ENCODE data around the gene SNX8.
"Not testable (repeated sequence)": the region's sequence is repeated elsewhere in the genome, so short reads cannot be mapped to it uniquely, and the experiment has no call there.

The SNX8 gene

DNA sequence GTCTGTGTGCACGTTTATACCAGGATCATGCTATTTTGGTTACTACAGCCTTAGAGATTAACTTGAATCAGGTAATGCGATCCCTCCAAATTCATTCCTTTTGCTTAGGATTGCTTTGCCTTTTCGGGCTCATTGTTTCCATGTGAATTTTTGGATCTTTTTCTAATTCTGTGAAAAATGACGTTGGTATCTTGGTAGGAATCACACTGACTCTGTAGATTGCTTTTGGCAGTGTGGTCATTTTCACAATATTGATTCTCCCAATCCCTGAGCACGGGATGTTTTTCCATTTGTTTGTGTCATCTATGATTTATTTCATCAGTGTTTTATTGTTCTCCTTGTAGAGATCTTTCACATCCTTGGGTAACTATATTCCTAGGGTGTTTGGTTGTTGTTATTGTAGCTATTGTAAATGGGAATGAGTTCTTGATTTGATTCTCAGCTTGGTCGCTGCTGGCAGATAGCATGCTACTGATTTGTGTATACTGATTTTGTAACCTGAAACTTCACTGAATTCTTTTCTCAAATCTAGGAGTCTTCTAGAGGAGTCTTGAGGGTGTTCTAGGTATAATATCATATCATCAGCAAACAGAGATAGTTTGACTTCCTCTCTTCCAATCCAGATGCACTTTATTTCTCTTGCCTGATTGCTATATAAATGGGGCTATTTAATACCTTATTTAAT lies 18.2 kb downstream of the SNX8 start:
- no peak for DNase-seq (ENCODE audit: low read depth in 2 of 2)

DNA sequence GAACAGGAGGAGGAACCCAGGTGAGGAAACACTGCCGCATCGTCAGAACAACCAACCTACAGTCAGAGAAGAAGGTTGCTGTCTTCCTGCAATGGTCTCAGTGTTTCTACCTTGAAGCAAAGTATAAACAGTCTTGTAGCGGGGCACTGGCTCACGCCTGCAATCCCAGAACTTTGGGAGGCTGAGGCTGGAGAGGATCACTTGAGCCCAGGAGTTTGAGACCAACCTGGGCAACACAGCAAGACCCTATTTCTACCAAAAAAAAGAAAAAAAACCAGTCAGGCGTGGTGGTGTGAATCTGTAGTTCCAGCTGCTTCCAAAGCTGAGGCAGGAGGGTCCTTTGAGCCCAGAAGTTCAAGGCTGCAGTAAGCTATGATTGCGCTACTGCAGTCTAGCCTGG lies 23.4 kb downstream of the SNX8 start:
- no peak for DNase-seq (ENCODE audit: low read depth in 2 of 2)

DNA sequence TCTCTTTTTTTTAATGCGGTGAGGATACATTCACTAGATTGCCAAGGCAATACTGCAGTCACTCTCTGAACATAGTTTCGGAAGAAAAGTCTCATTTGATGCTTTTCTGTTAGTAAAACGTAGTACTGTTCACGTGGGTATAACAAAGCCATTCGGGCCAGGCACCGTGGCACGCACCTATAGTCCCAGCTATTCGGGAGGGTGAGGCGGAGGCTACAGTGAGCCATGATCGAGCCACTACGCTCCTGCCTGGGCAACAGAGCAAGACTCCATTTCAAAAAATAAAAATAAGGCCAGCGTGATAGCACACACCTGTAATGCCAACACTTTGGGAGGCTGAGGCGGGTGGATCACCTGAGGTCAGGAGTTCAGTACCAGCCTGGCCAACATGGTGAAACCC lies 24.6 kb downstream of the SNX8 start:
- DNase-seq (ENCODE audit: low read depth in 2 of 2): no peak

DNA sequence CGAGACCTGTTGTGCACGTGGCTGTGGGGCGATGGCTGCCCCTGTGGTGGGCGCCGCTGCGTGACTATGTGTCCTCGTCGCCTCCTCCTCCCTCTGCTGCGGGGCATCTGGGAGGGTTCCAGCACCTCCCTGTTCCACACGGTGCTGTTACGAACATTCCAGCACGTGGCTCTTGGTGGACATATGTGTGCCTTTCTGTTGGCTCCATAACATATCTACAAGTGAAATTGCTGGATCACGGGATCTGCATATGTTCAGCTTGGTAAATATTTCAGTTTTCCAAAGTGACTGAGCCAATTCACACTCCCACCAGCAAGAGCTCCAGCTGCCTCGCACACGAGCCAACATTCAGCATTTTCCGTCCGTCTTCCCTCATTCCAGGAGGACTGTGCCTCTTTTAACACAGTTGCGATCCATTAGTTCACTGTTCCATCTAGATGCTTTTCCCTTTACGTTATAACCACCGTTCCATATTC lies 25.1 kb downstream of the SNX8 start:
- no peak for DNase-seq (ENCODE audit: low read depth in 2 of 2)

DNA sequence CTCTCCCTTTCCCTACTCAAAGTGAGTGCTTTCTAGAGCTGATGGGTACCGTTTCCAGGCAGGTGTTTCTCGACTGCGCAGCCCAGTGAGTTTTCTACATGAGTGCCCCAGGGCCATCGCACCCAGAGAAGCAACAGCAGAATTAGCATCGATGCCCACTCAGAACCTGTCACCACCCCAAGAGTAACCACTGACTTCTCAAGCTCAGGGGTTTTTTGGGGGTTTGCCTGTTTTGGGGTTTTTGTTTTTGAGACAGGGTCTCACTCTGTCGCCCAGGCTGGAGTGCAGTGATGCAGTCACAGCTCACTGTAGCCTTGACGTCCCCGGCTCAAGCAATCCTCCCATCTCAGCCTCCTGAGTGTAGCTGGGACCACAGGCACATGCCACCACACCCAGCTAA lies 25.7 kb downstream of the SNX8 start:
- no peak for DNase-seq (ENCODE audit: low read depth in 2 of 2)

DNA sequence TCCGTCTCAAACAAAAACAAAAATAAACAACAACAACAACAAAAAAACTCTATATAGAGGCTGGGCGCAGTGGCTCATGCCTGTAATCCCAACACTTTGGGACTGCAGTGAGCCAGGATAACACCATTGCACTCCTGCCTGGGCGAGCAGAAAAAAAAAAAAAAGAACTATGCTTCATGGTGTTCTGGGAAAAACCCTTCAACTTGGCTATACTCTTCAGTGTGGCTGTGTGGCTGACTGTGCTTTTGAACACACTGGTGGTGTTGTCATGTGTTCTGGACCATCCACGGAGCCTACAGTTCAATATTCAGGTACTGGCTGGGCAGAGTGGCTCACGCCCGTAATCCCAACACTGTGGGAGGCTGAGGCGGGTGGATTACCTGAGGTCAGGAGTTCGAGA lies 26.5 kb downstream of the SNX8 start:
- DNase-seq (ENCODE audit: low read depth in 2 of 2): no peak

DNA sequence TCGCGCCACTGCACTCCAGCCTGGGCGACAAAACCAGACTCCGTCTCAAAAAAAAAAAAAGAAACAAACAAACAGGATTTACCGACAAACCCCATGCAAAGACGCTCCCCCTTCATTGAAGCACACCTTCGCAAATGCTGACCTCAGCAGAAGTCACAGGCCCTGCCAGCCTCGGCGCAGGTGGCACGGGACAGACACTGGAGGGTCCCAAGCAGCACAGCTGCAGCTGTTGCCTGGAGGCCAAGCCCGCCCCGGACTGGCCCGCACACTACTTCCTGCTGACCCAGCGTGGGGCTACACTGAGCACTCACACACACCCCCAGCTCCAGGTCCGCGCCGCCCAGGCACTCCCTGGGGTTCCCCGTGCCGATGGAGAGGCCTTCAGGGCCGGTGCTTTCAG lies 31.2 kb downstream of the SNX8 start:
- no peak for DNase-seq (ENCODE audit: low read depth in 2 of 2)

DNA sequence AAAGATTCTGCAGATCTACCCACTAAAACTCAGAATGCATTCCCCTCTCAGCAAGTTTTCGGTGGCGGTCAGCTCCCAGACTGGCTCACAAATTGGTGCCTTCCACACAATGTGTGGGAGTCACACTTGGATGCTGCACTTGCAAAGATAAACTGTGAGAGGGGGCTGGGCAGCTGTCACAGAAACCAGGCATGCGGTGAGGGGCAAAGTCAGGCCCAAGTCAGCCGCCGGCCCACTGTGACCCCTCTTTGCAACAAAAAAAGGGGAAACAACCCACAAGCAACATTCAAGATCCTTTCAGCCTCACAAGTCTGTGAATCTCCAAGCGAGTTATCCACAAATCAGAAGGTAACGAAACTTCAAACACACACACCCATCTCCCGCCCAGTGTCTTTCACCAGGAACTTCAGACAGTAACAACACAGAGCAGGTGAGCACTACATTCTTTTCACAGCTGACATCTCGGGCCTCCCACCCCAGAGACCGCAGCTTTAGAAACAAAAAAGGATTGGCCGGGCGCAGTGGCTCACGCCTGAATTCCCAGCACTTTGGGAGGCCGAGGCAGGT lies 32.0 kb downstream of the SNX8 start:
- no peak for DNase-seq (ENCODE audit: low read depth in 2 of 2)

DNA sequence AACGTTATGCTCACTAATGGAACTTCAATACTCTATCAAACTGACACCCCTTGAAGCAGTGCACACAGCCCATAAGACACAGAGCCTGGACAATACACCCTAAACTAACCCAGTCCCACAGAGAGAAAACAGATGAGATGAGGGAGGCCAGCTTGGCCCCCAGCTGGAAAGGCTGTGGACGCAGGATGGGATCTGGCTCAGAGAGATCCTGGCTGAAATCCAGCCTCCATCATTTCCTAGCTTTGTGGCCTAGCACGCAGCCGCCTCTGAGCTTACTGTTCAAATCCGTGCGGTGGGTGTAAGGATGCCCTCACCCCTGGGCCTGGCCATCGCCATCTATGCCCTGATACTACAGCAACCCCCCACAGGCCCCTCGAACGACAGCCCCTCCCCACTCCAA lies 32.7 kb downstream of the SNX8 start:
- no peak for DNase-seq (ENCODE audit: low read depth in 2 of 2)

DNA sequence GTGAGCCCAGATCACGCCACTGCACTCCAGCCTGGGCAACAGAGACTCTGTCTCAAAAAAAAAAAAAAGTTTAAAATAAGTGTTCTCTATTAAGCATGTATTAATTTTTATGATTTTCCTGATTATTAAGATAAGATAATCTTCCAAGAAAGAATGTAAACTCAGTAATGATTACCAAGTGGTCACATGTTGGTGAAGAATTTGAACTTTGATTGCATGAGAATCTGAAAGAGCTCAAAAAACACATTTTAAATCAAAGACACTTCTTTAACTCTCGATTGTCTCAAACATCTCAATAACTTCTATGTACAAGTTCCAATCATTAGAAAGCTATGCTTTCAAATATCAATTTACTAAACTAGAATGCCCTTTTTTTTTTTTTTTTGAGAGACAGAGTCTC lies 33.8 kb downstream of the SNX8 start:
- DNase-seq (ENCODE audit: low read depth in 2 of 2): no peak

DNA sequence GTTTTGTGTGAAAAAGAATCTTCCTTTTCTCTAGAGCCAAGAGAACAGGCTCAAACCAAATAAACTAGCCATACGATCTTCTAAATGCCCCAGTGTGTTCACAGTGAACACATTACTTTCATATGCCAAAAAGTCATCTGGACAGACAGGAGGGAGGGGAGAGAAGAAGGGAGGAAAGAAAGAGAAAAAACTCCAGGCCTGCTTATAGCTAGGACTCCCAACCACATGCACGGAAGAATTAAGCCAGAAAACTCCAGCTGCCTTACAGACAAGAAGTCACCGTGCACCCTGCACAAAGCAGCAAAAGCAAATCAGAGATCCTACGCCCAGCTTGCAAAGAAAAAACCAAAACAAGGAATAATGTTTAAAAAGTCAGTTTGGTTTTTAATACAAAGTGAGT lies 34.3 kb downstream of the SNX8 start:
- no peak for DNase-seq (ENCODE audit: low read depth in 2 of 2)

DNA sequence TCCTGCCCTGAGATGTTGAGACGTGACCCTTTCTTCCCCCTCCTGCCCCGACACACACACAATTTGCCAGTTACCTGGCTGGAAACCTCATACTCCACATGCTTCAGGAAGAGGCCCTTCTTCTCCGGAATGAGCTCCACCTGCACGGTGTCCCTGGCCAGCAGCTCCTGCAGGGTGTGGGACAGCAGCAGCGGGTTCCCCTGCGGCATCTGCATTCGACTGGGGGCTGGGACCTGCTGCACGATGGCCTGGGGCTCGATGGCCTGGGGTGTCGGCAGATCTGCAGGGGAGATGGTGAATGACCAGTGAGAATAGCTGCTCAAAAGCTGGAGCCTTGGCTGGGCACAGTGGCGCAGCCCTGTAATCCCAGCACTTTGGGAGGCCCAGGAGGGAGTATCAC lies 36.2 kb downstream of the SNX8 start:
- DNase-seq (ENCODE audit: low read depth in 2 of 2): no peak

DNA sequence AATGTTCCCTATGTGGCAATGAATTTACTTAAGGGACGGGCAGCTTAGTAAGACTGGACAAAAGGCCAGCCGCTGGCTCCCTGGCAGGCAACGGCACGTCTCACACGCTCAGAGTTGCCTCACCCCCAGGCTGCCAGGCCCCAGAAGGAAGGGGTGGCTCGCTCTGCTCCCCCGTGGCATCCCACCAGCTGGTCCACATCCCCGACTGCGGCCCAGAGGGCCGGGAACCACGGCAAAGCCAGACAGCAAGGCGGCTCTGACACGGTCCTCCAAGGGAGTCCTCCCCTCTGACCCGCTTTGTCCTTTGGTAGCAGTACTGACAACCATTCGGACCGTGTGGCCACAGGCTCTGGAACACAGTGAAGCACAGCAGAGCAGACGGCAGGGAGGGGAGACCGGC lies 38.1 kb downstream of the SNX8 start:
- no peak for DNase-seq (ENCODE audit: low read depth in 2 of 2)

DNA sequence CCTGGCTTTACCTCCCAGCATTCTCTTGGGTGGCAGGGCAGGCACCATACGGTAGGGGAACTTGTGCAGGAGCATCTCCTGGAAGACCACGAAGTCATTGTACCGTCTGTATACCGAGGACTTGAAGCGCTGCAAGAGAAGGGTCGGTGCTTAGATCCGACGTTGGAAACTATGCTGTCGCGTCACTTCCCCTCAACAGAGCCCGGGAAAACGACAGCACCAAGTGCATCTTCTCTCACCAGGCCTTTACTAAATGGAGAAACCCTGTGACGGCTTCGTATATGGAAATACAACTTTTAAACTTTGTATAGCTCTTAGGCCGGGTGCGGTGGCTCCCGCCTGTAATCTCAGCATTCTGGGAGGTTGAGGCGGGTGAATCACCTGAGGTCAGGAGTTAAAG lies 39.1 kb downstream of the SNX8 start:
- no peak for DNase-seq (ENCODE audit: low read depth in 2 of 2)

DNA sequence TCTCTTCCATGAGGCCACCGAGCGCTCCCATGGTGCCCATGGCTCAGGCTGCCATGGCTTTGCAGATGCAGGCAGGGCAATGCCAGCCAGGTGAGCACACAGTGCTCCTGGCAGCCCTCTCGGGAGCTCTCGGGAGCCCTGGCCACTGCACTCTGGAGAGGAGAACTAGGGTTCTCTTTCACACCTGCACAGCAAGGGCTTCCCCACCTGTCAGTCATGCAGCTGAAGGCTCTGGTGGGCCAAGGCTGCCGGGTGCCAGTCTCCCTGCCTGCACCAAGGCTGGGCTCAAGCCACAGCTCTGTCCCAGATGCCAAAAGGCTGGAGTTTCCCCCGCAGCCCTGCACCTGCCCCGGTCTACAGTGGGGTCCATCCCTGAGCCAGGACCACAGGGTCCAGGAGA lies 39.6 kb downstream of the SNX8 start:
- DNase-seq (ENCODE audit: low read depth in 2 of 2): no peak

DNA sequence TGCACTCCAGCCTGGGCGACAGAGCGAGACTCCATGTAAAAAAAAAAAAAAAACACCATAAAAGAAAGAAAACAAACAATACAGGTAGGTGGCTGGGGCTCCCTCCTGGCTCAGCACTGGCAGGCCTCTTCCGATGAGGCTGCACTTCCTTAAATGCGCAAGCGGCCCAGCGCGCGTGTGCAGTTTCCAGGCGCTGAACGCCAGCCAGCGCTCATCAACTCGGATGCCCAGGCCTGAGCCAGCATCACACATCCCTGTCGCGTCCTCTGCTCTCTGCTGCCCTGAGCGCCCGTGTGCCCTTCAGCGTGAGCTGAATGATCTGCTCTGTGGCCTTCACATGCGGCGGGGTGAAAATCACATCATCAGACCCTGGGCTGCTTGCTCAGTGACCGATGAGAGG lies 40.4 kb downstream of the SNX8 start:
- no peak for DNase-seq (ENCODE audit: low read depth in 2 of 2)

DNA sequence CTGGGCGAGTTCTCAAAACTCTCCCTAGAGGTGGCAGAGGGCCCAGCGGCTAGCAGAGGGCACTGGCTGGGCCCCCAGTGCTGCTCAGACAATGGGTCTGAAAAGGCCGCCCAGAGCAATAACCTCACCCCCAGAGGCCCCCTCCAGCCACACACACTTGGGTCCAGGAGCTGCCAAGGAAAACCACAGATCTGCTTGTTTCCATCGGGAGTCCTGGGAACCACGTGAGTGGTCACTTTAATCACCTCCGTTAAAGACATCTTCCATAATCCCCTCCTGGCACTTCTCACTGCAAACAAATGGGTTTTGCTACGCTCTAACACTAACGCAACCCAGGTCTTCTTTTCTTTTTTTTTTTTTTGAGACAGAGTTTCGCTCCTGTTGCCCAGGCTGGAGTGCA lies 42.2 kb downstream of the SNX8 start:
- no peak for DNase-seq (ENCODE audit: low read depth in 2 of 2)

DNA sequence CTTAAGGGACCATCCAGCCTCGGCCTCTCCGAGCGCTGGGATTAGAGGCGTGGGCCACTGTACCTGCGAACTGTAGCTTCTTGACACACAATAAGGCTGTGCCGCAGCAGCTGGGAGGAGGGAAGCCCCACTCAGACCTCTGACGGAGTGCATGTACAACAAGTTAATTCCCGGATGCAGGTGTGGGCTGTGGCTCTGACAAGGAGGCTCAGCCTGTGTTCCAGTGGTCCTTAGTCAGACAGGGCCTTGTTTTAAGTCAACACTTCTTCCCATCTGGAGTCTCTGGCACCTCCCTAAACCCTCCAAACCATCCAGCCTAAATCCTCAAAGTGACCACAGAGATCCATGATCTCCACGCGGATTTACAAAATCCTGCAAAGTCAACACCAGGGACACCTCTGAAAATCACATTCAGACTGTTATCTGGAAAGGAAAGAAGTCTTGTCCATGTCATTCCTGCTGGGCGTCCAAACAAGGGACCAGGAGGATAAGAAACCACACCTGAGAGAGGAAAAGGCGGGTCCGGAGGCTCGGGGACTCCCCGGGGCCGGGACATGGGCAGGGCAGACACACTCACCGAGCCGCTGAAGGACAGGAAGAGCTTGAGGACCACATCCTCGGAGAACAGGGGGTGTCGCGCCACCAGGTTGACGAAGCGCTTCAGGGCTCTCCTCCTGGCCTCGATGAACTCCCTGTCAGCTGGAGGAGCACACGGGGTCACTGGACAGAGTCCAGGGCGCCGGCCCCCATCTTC lies 42.8 kb downstream of the SNX8 start:
- DNase-seq (ENCODE audit: low read depth in 2 of 2): no peak

DNA sequence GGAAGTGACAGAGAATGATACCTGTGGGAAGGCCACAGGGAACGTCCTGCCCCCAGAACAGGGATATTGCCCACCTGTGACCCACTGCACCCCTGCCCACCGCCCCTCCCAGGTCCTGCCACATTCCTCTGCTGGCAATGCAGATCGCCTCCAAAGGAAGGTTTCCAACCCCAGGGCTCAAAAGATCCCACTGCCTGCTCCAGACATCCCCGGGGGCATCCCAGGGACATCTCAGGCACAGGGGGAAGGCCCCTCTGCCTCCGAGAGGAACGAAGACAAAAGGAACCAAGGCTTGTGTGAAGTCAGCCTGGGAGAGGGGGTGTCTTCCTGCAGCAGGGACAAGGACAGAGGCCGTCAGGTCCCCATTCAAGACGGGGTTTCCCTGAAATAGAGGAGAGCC lies 43.7 kb downstream of the SNX8 start:
- no peak for DNase-seq (ENCODE audit: low read depth in 2 of 2)

DNA sequence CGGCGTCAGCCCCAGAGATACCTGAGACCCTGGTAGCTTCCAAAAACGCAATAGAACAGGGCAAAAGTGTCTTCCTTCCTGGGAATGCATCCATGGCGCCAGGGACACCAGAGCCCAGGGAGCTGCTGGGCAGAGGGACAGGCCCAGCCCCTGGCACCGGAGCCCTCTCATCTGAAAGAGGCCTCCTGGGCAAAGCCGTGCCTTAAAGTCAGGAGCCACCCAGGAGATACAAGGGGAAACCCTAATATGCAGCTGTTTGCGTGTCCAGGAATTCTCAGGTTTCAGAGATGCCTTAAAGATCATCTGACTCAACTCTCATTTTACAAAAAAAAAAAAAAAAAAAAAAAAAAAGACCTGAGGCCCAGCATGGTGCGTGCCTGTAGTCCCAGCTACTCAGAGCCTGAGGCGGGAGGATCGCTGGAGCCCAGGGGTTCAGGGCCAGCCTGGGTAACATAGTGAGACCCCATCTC lies 44.2 kb downstream of the SNX8 start:
- no peak for DNase-seq (ENCODE audit: low read depth in 2 of 2)

DNA sequence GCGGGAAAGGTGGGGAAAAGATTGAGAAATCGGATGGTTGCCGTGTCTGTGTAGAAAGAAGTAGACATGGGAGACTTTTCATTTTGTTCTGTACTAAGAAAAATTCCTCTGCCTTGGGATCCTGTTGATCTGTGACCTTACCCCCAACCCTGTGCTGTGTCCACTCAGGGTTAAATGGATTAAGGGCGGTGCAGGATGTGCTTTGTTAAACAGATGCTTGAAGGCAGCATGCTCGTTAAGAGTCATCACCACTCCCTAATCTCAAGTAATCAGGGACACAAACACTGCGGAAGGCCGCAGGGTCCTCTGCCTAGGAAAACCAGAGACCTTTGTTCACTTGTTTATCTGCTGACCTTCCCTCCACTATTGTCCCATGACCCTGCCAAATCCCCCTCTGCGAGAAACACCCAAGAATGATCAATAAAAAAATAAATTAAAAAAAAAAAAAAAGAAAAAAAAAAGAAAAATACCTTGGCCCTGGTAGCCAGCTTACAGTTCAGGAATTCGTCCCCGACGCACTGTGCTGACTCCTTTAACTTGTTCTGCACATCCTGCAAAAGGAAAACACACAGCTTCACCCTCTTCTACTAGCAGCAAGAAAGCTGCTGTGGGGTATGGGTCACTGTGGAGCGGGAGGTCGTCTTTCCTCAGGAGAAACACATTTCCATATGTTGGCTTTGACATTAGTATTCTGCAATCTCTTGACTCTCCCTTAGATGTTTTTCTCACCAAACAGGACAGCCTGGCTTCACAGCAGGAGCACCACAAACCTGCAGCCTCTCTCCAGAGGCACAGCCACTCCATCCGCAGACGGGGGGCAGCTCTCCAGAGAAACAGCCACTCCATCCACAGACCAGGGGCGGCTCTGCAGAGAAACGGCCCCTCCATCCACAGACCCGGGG lies 44.9 kb downstream of the SNX8 start:
- not testable (repeated sequence) for DNase-seq (ENCODE audit: low read depth in 2 of 2)

DNA sequence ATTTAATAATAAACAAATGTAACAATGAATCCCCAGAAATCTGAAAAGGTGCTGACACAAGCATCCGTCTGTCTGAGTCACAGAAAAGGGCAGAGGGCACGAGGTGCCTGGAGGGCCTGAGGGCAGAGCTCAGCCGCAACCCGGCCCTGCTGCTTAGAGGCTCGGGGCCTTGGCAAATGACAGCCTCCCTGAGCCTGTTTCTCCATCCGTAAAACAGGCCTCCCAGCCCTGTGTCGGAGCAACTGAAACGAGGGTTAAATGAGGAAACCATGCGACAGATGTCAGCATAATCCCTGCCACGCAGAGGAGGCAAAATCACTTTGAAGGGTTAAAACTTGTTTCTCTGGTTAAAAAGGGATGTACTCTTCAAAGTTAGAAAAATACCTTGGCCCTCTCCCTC lies 47.3 kb downstream of the SNX8 start:
- DNase-seq (ENCODE audit: low read depth in 2 of 2): no peak
